AG09309 (cell line): Measurements from ENCODE around the gene PDLIM5.

Source experiments
- DNase-seq: peaks from one replicate; pipeline ENCODE4 v3.0.0-alpha.2; 2010; ENCODE audit warnings: low read depth
- H3K4me3 ChIP-seq: 2 replicates; pipeline ENCODE4 v1.5.1; 2011; ENCODE audit warnings: mild to moderate bottlenecking, low read depth, low read length, moderate library complexity; ENCODE audit not compliant: control insufficient read depth
- CTCF ChIP-seq: IDR thresholded peaks from 2 replicates; pipeline ENCODE4 v1.5.1; 2011; ENCODE audit warnings: mild to moderate bottlenecking, low read depth, low read length, inconsistent platforms; ENCODE audit not compliant: insufficient read depth, control insufficient read depth; ENCODE audit errors: missing control alignments

Gene PDLIM5

GRCh38 chr4:94668724-94669123 lies 217.0 kb downstream of the PDLIM5 start:
- TF ChIP-seq CTCF = no peak
- no peak for DNase-seq
- H3K4me3 ChIP-seq = no peak overlapping the region

GRCh38 chr4:94669672-94670664 lies 218.2 kb downstream of the PDLIM5 start:
- no peak for DNase-seq
- no peak overlapping the region for H3K4me3 ChIP-seq
- no peak for TF ChIP-seq CTCF

GRCh38 chr4:94671113-94671512 lies 219.4 kb downstream of the PDLIM5 start:
- no peak for TF ChIP-seq CTCF

GRCh38 chr4:94673961-94674360 lies 222.2 kb downstream of the PDLIM5 start:
- DNase-seq = no peak
- TF ChIP-seq CTCF = no peak

More at GRCh38 chr4:94671113-94671512, 219.4 kb downstream of the PDLIM5 start:
- no peak overlapping the region for H3K4me3 ChIP-seq
- DNase-seq = no peak

GRCh38 chr4:94676970-94677369 lies 225.2 kb downstream of the PDLIM5 start:
- no peak for DNase-seq
- no peak for TF ChIP-seq CTCF
- H3K4me3 ChIP-seq = no peak overlapping the region

More at GRCh38 chr4:94673961-94674360, 222.2 kb downstream of the PDLIM5 start:
- no peak overlapping the region for H3K4me3 ChIP-seq

- no peak overlapping the region for H3K4me3 ChIP-seq
- no peak for TF ChIP-seq CTCF
- DNase-seq = no peak
Measured at GRCh38 chr4:94678896-94679295, 227.2 kb downstream of the PDLIM5 start.
